Daoy (cell line): ENCODE data around the gene UBQLNL. TPM values are rescaled to one million over a fixed set of nuclear protein-coding genes. Genes with fewer than 3 reads are reported as not detected.

Experiments used
- DNase-seq: peaks from one replicate; pipeline ENCODE4 v3.0.0-alpha.2; 2015; ENCODE audit warnings: low read depth
- total RNA-seq: library from RNA; depleted of rRNA; stranded (reverse); fragments of >200 nt; shearing (Covaris generic); gene quantifications from 2 replicates; pipeline ENCODE4 v1.2.3, GENCODE V29; 2014; rRNA removed

Gene UBQLNL
- total RNA-seq, 1 experiment from 2014 or later: not detected

DNA sequence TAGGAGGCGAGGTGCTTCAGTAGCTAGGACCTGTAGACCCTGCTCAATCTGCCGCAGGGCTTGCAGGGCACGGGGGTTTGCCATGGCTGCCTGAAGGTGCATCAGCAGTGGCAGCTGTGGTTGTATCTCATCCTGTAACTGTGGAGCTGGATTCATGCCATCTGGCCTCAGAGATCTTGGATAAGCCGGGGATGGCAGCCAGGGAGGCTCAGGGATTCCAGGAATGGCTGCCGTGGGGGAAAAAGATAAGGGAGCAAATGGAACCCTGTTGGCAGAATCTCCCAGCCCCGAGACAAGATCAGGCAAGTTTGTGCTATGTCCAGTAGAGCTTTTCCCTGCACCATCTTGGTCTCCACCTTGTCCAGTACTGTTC, 8.6 kb downstream of the UBQLNL start:
- no peak for DNase-seq

DNA sequence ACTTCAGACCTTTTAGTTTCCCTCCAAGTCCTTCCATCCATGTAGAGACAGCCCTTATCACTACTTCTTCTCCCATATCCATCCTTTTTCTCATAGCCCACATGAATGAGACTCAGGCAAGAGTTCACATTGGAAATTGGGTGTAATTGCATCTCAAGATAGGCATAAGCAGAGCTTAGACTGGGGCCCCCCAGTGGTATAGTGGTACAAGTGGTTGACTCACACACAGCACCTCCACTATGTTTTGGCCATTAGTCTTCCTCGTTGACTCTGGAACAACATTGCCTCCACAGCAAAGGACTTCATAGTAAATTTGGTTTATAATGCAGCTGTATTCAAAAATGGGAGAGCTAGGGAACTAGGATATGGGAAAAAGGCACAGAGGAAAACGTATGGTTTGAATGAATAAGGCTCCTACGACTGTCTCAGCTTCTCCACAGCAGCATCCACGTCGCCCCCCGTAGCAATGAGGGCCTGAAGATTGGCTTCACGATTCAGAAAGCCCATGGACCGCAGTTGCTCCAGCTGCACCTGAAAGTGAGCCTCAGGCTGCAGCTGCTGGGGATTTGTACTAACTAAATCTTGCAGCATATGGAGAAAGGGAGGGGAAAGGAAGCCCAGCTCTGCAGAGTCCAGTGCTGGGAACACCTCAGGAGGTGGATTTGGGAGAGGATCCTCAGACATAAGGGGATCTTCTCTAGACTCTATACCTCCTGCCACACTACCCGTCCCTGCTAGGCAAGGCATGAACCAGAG, 9.1 kb downstream of the UBQLNL start:
- no peak for DNase-seq

DNA sequence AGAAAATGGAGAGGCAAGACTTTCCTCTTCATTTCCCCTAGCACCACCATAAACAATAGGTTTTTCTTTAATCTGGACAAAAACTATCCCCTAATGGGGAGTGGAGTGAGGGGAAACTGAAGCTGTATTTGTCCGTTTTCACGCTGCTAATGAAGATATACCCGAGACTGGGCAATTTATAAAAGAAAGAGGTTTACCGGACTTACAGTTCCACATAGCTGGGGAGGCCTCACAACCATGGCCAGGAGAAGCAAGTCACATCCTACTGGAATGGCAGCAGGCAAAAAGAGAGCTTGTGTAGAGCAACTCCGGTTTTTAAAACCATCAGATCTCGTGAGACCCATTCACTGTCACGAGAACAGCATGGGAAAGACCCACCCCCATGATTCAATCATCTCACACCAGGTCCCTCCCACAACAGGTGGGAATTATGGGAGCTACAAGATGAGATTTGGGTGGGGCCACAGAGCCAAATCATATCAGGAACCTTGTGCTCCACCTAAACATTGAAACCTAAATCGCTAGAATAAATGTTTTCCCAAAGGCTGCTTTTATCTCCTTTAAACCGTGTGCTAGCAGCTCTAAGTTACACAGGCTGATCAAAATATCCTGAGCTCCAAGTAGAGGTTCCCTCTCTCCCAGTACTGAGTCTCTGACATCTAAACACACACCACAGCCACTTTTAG, 11.0 kb downstream of the UBQLNL start:
- DNase-seq: no peak

DNA sequence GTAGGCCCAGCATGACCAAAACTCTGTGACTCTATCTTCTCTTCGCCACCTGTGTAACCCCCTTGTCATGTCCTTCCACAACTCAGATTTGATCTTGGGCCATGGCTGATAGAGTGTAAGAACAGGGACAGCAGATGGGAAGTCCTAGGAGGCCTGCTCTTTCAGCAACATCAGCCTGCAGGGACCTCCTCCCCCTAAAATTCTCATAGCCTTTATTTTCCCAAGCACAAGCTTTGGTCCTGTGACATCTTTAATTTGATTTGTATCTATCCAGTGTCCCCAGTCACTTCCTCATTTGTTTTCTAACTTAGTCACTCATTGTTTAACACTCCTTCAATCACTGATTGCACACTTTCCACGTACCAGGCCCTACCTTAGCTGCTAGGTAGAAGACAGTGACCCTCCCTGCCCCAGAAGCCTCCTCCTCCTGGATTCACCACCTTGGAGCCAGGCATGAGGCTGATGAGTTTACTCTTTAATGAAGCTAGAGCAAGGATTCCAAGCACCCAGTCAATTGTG, 12.0 kb downstream of the UBQLNL start:
- no peak for DNase-seq

DNA sequence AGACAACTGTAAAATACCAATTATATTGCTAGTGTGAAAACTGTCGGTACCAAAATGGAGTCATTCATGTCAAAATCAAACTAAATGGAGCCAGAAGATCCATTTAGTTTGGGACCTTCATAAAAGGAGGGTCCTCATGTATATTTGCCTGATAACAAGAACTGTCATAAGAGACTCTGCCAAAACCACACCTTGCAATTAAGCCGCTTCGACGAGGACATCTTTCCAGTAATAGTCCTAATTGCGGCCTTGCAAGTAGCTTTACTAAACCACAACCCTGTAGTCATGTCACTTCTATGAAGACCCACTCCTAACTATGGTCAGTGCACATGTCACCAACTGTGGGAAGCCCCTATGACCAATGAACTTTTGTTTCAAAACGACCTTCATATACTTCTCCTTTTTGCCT, 16.1 kb downstream of the UBQLNL start:
- DNase-seq: no peak

DNA sequence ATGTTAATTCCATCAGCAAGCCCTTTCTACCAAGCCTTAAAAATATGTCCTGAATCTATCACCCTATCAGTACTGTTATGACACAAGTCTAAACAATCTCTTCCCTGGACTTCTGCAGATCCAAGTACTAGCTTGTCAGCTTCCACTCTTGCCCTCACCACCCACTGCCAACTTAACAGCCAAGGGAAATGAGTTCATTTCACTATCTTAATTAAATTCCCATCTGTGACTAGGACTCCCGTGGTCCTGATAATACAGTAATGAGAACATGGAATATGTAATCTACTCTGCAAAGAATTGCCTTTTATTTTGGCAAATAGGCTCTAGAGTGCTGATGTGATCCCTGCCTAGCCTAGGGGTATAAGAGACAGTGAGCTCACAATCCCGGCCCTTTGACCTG, 16.8 kb downstream of the UBQLNL start:
- DNase-seq: no peak

DNA sequence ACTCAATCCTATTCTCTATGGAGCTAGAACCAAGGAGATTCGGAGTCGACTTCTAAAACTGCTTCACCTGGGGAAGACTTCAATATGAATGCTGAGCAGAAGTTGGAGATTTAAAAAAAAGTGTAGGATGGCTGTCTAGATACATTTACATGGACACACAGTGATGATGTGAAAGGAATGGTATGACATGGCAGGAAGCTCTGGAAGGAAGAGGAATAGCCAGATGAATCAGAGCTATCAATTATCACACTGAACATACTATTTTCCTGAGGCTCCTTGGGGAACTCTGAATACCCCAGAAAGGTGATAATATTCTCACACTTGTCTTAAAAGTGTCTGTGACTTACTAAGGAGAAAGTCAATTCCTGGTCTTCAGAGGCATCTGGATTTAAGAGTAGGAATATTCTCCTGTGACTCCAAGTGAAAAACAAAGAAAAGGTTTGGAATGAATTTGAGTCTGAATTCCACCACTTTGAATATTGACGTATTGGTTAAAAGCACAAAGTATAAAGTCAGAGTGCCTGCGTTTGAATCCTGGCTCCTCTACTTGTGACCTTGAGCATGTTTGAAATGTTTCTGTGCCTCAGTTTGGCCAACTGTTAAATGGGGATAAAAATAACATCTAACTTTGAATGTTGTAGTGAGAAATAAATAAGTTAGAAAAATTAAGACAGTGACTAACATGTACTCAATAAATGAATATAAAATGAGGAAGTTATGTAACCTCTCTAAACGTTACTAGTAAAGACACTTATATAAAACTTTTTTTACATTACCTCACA, 26.7 kb downstream of the UBQLNL start:
- DNase-seq: no peak

DNA sequence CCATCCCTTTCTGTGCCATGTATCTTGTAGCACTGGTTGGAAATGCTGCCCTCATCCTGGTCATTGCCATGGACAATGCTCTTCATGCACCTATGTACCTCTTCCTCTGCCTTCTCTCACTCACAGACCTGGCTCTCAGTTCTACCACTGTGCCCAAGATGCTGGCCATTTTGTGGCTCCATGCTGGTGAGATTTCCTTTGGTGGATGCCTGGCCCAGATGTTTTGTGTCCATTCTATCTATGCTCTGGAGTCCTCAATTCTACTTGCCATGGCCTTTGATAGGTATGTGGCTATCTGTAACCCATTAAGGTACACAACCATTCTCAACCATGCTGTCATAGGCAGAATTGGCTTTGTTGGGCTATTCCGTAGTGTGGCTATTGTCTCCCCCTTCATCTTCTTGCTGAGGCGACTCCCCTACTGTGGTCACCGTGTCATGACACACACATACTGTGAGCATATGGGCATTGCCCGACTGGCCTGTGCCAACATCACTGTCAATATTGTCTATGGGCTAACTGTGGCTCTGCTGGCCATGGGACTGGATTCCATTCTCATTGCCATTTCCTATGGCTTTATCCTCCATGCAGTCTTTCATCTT, 27.6 kb downstream of the UBQLNL start:
- DNase-seq: no peak

DNA sequence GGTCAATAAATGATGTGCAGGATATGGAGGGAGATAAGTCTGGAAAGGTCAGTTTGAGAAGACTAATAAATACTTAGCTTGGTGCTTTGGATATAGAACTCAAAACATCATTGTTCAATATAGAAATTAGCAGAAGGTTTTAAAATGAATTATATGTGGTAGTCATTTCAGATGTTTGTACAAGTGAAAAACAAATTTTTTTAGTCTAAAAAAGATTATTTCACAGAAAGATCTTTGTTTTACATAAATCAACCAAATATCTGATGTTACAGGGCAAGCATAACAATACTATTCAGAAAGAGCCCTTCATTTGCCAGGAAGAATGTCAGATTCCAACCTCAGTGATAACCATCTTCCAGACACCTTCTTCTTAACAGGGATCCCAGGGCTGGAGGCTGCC, 28.1 kb downstream of the UBQLNL start, which contains the start of gene OR52D1:
TSS of gene OR52D1 (plus strand) at position 301 of the 400 bp plus-strand sequence. CDS start at position 323, 22 bp downstream.
- DNase-seq: no peak

DNA sequence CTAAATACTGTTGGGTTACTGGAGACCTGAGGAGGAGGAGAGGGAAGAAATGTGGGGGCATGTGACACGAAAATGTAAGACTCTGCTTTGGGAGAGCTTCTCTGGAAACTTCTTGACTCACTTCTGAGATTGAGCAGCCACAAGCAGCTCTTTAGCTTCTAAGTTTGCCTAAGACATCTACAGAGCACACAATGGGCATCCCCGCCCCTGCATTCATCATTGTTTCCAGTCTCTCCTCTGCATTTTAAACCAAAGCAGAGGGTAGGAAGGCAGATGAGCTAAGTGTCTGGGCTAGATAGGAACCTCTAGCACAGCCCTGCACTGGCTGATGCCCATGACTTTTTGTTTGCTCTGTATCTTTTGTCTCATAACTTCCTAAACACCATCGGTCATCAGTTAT, 30.1 kb downstream of the UBQLNL start:
- no peak for DNase-seq

DNA sequence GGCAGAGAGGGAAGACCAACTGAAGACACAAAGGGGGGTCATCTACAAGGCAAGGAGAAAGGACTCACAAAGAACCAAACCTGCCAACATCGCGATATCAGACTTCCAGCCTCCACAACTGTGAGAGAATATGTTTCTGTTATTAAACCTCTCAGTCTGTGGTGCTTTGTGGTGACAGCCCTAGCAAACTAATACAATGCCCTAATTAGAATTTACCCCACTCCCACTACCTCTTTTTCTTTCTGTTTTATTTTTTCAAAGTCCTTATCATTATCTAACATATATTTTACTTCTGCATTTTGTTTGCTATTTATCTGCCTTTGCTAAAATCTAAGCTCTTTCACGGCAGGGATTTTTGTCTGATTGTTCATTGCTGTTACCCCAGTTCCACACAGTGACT, 30.5 kb downstream of the UBQLNL start:
- no peak for DNase-seq

DNA sequence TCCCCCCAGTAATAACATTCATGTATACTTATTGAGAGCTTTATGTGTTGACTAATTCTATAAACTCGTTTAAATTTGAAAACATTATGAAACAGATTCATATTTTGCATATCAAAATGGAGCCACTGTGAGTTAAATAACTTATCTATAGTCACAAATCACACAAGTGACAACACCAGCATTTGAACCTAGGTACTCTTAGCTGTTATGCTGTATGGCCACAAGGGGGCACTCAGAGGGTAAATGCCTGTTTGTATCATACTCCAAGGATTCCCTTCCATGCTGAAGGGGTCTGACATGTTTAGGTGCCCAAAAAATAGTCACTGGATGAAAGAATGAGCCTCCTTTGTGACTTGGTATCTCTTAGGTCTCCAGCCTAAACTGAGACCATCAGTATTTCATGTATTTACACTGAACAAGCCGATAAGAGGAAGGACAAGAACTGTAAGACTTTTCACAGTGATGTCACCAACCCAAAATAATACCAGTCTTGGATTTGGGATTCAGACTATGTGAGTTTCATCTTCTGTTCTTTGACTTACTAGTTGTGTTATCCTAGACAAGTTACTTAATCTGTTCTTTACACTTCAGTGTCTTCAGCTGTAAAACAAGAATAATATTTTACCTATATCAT, 40.2 kb downstream of the UBQLNL start:
- peak; percentile 20 for DNase-seq

DNA sequence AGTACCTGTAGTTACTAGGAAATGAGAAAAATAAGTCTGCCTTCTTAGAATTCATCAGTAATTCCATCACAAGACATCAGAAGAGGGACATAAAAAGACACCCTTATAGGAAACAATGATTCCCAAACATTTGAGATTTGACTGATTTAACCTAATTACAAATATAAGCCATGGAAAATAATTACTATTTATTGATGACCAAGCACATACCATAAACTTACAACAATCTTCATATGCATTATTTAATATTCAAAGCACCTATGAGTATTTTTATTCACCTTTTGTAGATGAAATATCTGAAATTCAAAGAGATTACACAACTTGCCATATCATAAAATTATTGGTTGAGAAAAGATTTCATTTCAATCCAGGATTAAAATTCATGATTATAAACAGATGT, 42.6 kb downstream of the UBQLNL start:
- DNase-seq: no peak

DNA sequence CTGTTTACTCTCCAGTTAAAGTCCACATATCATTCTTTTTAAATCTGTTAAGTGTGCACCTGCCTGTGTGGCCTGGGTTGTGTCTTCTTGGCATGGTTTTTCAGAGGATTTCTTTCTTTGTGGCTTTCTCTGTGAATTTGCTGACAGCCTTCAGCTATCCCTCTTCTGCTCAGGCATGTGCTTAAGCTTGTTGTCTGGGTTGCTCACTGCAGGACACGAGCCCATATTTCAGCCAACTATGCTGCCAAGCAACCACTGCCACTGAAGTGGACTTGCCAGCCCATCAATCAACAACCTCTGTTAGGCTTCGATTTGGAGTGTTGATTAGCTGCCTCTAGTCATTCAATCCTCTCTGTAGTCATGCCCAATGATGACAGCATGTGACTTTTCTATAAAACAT, 49.0 kb downstream of the UBQLNL start:
- DNase-seq: no peak

Other genes with a start within 250 kb of the UBQLNL start
- 0.42 and 1.4 TPM in 2 replicates for gene HBE1, start 246.8 kb downstream of the UBQLNL start, total RNA-seq
- gene OR51B4, start 214.8 kb downstream of the UBQLNL start, total RNA-seq: not detected in 2 replicates
- gene OR51B2, start 192.4 kb downstream of the UBQLNL start, total RNA-seq: not detected in 2 replicates
- gene OR51B5, start 173.2 kb downstream of the UBQLNL start, total RNA-seq: 0.11 TPM in 1 of 2 replicates, not detected in the other
- gene OR51B6, start 165.2 kb downstream of the UBQLNL start, total RNA-seq: not detected in 2 replicates
- gene OR51M1, start 132.9 kb downstream of the UBQLNL start, total RNA-seq: not detected in 2 replicates
- gene OR51Q1, start 94.6 kb downstream of the UBQLNL start, total RNA-seq: not detected in 2 replicates
- not detected in 2 replicates for gene OR51I1, start 75.2 kb downstream of the UBQLNL start, total RNA-seq
- gene OR51I2, start 67.4 kb downstream of the UBQLNL start, total RNA-seq: not detected in 2 replicates
- gene OR52D1, start 28.0 kb downstream of the UBQLNL start, total RNA-seq: not detected in 2 replicates
- not detected in 2 replicates for gene UBQLN3, start 6.7 kb downstream of the UBQLNL start, total RNA-seq
- not detected in 2 replicates for gene OR52H1, start 31.8 kb upstream of the UBQLNL start, total RNA-seq
- gene OR52B6, start 64.2 kb upstream of the UBQLNL start, total RNA-seq: not detected in 2 replicates
- gene TRIM6, start 79.9 kb upstream of the UBQLNL start, total RNA-seq: 2.6 and 3.6 TPM in 2 replicates
- 0.63 and 2.7 TPM in 2 replicates for gene TRIM34, start 108.3 kb upstream of the UBQLNL start, total RNA-seq
- gene TRIM5, start 168.4 kb upstream of the UBQLNL start, total RNA-seq: 11.5 and 15.2 TPM in 2 replicates
- 1.2 and 1.5 TPM in 2 replicates for gene TRIM22, start 173.1 kb upstream of the UBQLNL start, total RNA-seq
- not detected in 2 replicates for gene OR56B1, start 219.7 kb upstream of the UBQLNL start, total RNA-seq
- not detected in 2 replicates for gene OR52N4, start 237.5 kb upstream of the UBQLNL start, total RNA-seq